GF-D8 (cell line): ENCODE data around the gene ID2.

Experiments used
- DNase-seq: peaks from one replicate; lab custom pipeline; 2025; lab: John Stamatoyannopoulos, UW

ID2 gene, protein sequence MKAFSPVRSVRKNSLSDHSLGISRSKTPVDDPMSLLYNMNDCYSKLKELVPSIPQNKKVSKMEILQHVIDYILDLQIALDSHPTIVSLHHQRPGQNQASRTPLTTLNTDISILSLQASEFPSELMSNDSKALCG

DNA sequence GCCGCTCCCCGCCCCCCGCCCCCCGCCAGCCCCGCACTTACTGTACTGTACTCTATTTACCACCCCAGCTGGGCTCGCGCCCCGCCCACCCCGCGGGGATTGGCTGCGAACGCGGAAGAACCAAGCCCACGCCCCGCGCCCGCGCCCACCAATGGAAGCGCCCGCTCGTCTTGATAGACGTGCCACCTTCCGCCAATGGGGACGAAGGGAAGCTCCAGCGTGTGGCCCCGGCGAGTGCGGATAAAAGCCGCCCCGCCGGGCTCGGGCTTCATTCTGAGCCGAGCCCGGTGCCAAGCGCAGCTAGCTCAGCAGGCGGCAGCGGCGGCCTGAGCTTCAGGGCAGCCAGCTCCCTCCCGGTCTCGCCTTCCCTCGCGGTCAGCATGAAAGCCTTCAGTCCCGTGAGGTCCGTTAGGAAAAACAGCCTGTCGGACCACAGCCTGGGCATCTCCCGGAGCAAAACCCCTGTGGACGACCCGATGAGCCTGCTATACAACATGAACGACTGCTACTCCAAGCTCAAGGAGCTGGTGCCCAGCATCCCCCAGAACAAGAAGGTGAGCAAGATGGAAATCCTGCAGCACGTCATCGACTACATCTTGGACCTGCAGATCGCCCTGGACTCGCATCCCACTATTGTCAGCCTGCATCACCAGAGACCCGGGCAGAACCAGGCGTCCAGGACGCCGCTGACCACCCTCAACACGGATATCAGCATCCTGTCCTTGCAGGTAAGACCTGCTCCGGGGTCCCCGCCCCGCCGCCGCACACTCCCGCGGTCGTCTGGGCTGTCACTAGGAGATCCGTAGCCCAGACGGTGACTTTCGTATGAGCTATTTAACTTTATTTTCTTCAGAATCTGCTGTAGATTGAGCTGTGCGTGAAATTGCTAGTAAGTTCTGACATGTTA is at the start of gene ID2:
Gene ID2 (plus strand): TSS at position 271 of the 907 bp plus-strand sequence. CDS start 110 bp downstream, at position 381.
- DNase-seq: peak; percentile 90

DNA sequence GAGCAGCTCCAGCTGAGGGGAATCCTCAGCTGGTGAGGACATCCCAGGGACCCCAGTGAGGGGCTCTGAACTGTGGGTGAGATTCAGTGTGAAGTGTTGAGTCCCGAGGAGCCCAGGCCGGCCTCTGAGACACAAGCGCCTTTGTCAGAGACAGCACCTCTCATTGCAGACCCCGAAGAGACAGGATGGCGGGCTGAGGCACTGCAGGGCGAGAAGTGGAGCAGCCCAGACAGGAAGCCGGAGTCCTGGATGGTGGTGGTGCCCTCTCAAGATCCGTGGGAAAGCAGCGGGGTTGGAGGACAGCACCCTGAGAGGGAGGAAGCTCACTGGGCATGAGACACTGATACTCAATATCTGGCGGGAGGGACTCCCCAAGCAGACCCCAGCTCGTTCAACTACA is 49.1 kb upstream of the ID2 start:
- DNase-seq: no peak

DNA sequence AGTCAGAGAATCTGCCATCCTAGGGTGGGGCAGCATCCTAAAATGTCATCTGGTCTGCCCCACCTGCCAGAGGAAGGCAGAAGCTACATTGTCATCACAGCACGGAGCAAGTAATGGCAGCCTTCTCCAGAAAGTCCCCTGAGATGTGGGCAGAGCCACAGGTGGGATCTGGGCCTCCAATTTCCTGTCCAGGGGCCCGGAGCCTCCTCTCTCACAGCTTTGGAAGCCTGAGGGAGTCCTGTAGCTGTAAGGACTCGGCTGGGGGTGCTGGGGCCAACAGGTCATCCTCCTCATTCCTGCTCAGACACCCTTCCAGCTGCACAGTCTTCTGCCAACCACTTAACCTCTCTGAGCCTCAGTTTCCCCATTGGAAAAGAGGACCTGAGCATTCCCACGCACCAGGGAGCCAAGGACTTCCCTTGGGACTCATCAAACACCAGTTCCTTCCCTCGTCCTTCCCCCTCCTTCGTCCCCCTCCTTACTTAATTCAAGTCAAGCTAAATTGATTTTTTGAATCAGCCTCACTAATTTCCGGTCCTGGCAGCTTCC is 48.6 kb upstream of the ID2 start:
- no peak for DNase-seq

DNA sequence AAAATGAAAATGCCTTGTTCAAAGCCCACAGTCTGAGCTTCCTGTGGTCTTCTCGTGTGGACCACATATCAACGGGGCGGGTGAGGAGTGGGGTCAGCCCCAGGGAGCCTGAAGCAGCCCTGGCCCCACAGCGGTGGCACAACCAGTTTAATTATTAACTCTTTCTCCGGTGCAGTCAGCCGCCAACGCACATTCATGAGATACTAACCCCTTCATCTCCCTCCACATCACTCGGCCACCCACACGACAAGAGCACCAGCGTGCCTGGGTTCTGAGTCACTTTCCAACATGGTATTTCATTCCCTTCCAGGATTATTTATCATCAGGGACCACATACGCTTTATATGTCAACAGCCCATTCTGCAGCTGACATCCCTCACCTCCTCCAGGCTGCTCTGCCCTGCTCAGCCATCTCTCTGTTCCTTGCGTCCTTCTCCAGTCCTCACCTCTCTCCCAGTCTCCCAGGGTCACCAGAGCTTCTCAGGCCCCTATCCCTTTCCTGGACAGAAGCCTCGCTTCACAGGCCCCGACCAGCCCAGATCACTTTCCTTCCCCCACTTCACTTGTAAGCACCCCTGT is 48.0 kb upstream of the ID2 start:
- DNase-seq: no peak

GRCh38 chr2:8634466-8635172 is 47.2 kb upstream of the ID2 start:
- no peak for DNase-seq

- DNase-seq: no peak
Observed at GRCh38 chr2:8636041-8636491, 45.8 kb upstream of the ID2 start.

DNA sequence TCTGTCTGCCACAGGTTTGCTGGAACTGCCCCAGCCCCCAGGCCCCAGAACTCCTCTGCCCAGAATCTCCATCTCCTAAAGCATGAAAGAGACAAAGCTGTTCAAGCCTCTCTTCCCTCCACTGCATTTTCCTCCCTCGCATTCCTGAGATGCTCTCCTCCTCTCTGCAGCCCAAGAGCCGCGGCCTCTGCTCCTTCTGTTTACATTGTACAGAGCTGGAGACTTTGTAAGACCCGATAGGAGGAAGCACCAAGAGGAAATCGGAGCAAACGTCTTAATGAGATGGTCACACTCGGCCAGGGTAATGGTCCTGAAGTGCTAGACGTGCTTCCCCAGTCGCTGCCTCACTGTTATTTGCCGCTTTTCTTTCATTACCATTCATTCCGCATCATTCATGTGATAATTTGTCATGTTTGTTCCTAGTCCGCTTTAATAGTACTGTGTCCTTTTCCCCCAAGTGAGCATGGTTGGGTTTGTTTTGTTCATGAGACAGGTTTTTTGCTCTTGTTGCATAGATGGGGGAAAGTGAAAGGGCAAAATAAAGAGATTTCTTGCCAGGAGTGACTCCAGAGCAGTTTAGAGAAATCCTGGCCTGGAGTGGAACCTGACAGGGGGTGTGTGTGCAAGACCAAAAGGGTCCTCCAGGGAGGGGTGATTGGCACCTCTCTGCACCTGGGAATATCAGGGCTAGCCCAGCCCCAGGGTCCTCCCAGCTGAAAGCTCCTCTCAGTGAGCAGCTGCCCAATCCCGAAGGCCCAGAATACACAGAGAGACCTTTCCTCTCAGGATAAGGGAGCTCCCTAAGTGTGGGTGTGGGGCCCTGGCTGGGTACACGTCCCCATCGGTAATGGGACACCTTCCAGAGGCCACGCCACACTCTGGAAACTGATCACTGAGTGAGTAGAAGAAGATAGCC is 44.9 kb upstream of the ID2 start:
- DNase-seq: no peak

- no peak for DNase-seq
Observed at GRCh38 chr2:8638327-8638726, 43.5 kb upstream of the ID2 start.

GRCh38 chr2:8639122-8639635 is 42.7 kb upstream of the ID2 start:
- no peak for DNase-seq

DNA sequence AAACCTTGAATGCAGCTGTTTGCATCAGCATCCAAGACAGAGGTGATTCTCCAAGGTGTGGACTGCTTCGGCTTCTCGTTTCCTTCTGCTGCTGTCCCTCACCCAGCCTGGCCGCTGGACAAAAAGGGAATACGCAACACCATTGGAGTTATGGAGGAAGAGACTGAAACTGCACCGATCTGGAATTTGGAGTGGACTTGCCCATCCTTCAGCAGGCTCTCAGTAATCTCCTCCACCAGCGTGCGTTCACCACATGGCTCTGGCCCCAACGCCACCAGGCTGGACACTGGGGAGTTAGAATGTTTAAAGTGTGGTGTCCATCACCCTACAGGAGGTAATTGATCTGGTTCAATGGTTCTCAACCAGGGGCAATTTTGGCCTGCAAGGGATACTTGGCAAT is 41.4 kb upstream of the ID2 start:
- DNase-seq: no peak

- no peak for DNase-seq
Observed at GRCh38 chr2:8641301-8641965, 40.4 kb upstream of the ID2 start.

- DNase-seq: no peak
Observed at GRCh38 chr2:8642366-8643068, 39.3 kb upstream of the ID2 start.

DNA sequence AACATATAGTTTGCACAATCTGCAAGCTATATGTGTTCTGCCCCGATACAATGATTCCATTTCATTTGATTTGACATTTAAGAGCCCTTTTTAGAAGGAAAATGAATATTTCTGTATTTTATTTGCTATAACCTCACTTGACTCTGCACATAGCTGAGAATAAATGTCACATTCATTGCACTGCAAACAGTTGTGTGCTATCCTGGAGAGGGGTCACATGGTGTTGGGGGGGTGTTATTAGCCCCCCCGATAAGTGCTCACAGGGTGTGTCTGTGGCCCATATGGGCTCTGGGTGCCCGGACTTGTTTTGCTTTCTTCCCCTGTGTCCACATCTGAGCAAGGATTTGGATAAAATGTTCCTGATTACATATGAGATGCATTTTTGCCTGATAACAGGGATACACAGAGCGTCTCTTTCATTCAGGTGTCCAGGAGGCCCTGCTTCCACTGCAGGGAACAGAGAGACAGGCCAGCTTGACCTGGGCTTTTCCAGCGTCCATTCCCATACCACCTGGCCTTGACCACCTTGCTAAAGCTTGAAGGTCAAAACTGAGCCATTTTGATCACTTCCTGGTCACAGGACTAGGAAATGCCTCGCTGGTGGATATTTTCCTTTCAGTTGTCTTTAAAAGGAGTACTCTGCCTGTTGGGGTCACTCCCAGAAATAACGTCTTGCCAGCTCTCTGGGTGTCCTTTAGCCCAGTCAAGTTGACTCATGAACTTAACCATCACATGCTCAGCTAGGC is 38.4 kb upstream of the ID2 start:
- DNase-seq: no peak

DNA sequence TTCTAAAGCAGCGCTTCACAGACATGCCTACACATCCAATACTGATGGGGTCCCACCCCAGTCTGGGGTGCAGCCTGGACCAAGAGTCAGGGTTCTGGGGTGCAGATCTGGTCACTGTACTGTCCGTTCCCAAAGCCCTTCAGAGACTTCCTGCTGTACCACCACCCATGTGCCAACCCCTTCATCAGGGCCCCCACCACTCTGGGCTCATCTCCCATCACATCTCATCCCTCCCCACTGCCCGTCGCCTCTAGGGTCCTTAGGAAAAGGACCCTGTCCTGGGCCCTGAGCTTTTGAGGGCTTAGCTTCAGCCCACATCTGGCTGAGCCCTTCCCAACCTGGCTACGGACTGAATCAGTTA is 37.9 kb upstream of the ID2 start:
- no peak for DNase-seq

DNA sequence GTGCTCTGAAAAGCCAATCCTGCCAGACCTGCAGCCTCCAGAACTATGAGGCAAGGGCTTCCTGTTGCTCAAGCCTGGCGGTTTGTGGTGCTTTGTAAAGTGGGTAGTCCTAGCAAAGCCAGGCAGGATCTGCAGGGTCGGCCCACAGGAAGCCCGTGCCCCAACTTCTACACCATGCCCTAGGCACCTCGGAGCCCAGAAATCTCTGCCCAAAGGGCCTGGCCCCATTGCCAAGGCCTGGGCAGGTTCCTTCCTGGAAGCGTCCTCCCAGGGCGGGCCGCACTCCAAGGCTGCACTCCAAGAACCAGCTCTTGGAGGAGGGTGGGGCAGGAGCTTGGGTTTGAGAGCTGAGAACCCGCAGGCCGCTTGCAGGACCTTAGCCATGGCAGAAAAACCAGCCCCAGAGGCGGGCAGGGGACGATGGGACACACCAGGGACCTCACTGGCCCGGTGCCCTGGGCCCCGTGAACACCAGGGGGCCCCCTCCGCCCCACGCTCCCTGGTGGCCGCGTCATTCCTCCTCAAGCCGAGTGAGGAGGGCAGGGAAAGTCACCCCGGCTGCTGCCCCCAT is 37.2 kb upstream of the ID2 start:
- peak; percentile 84 for DNase-seq

- no peak for DNase-seq
Observed at GRCh38 chr2:8645176-8645831, 36.6 kb upstream of the ID2 start.

- DNase-seq: no peak
Observed at GRCh38 chr2:8646731-8647461, 35.0 kb upstream of the ID2 start.

DNA sequence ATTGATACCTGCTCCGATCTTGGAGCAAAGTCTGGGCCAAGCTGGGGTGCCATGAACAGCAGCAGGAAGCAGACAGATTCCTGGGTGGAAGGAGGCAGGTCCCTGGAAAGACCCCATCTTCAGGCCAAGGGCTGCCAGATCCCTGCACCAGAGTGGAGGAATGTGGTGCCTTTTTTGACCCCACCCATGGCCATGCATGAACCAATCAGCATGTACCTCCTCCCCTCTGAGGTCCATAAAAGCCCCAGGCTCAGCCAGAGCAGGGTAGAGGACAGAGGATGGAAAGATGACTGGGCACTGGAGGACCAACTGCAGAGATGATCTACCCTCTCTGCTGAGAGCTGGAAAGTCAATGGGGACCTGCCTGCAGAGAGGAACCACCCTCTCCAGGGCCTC is 34.4 kb upstream of the ID2 start:
- no peak for DNase-seq
